ENCODE data around the gene NOX3.

Gene NOX3

GRCh38 chr6:155404937-155405336 lies 50.7 kb downstream of the NOX3 start:
- no peak for FAIRE-seq
- no peak for DNase-seq (ENCODE audit: insufficient read length, low spot score)

GRCh38 chr6:155402656-155403304 lies 52.9 kb downstream of the NOX3 start:
- DNase-seq (ENCODE audit: insufficient read length, low spot score) (no peak), FAIRE-seq (no peak)

- no peak for DNase-seq (ENCODE audit: insufficient read length, low spot score)
- FAIRE-seq: no peak
These were observed 55.0 kb downstream of the NOX3 start for GRCh38 chr6:155400654-155400965.

GRCh38 chr6:155399745-155400653 lies 55.6 kb downstream of the NOX3 start:
- no peak for DNase-seq (ENCODE audit: insufficient read length, low spot score)
- FAIRE-seq: no peak

GRCh38 chr6:155399062-155399744 lies 56.4 kb downstream of the NOX3 start:
- FAIRE-seq: no peak
- no peak for DNase-seq (ENCODE audit: insufficient read length, low spot score)

GRCh38 chr6:155398701-155399061 lies 57.0 kb downstream of the NOX3 start:
- FAIRE-seq (no peak), DNase-seq (ENCODE audit: insufficient read length, low spot score) (no peak)

- no peak for FAIRE-seq
- no peak for DNase-seq (ENCODE audit: insufficient read length, low spot score)
These were observed 57.4 kb downstream of the NOX3 start for GRCh38 chr6:155398221-155398620.

- no peak for FAIRE-seq
These were observed 58.4 kb downstream of the NOX3 start for GRCh38 chr6:155397172-155397705.

GRCh38 chr6:155396605-155397004 lies 59.0 kb downstream of the NOX3 start:
- DNase-seq (ENCODE audit: insufficient read length, low spot score) (no peak), FAIRE-seq (no peak)

More at GRCh38 chr6:155397172-155397705, 58.4 kb downstream of the NOX3 start:
- DNase-seq (ENCODE audit: insufficient read length, low spot score): no peak

- no peak for DNase-seq (ENCODE audit: insufficient read length, low spot score)
- FAIRE-seq: no peak
These were observed 60.3 kb downstream of the NOX3 start for GRCh38 chr6:155395339-155395738.

- DNase-seq (ENCODE audit: insufficient read length, low spot score) (no peak), FAIRE-seq (peak; percentile 21)
These were observed 66.5 kb downstream of the NOX3 start for GRCh38 chr6:155389130-155389529.

- DNase-seq (ENCODE audit: insufficient read length, low spot score) (no peak), FAIRE-seq (no peak)
These were observed 67.0 kb downstream of the NOX3 start for GRCh38 chr6:155388591-155388990.

- no peak for FAIRE-seq
- no peak for DNase-seq (ENCODE audit: insufficient read length, low spot score)
These were observed 68.2 kb downstream of the NOX3 start for GRCh38 chr6:155387481-155387880.

- DNase-seq (ENCODE audit: insufficient read length, low spot score) (no peak), FAIRE-seq (no peak)
These were observed 71.2 kb downstream of the NOX3 start for GRCh38 chr6:155384321-155384952.

GRCh38 chr6:155383913-155384312 lies 71.7 kb downstream of the NOX3 start:
- DNase-seq (ENCODE audit: insufficient read length, low spot score) (no peak), FAIRE-seq (no peak)

- FAIRE-seq (no peak), DNase-seq (ENCODE audit: insufficient read length, low spot score) (no peak)
These were observed 73.3 kb downstream of the NOX3 start for GRCh38 chr6:155382338-155382685.

GRCh38 chr6:155381673-155382337 lies 73.8 kb downstream of the NOX3 start:
- DNase-seq (ENCODE audit: insufficient read length, low spot score) (no peak), FAIRE-seq (no peak)

- no peak for DNase-seq (ENCODE audit: insufficient read length, low spot score)
- FAIRE-seq: peak; percentile 8
These were observed 74.8 kb downstream of the NOX3 start for GRCh38 chr6:155380666-155381332.

- DNase-seq (ENCODE audit: insufficient read length, low spot score) (no peak), FAIRE-seq (no peak)
These were observed 76.9 kb downstream of the NOX3 start for GRCh38 chr6:155378724-155379123.

- DNase-seq (ENCODE audit: insufficient read length, low spot score) (no peak), FAIRE-seq (no peak)
These were observed 77.4 kb downstream of the NOX3 start for GRCh38 chr6:155378276-155378675.
